Transverse colon (tissue), 4 donors: ENCODE data around the gene AFAP1L1. TPM values are rescaled to one million over a fixed set of nuclear protein-coding genes. Genes with fewer than 3 reads are reported as not detected.

ENCODE experiments used
- DNase-seq: peaks from one replicate; pipeline ENCODE4 v3.0.0-alpha.2; 2019
- H3K27ac ChIP-seq, 4 donors: fragments of 200-600 bp; sonication (generic); 2 replicates each; pipeline ENCODE4 v1.5.1; 2016 to 2018; ENCODE audit warnings: inconsistent platforms in 4 of 4
- H3K27me3 ChIP-seq: fragments of 200-600 bp; sonication (generic); 2 replicates; pipeline ENCODE4 v1.5.1; 2017; ENCODE audit warnings: inconsistent platforms
- H3K36me3 ChIP-seq, 4 donors: fragments of 200-600 bp; sonication (generic); 2 replicates each; pipeline ENCODE4 v1.5.1; 2017 to 2019; ENCODE audit warnings: inconsistent platforms in 4 of 4
- H3K4me1 ChIP-seq, 4 donors: fragments of 200-600 bp; sonication (generic); 2 replicates each; pipeline ENCODE4 v1.5.1; 2017 to 2020; ENCODE audit warnings: inconsistent platforms in 4 of 4
- H3K4me3 ChIP-seq, 4 donors: fragments of 200-600 bp; sonication (generic); 1 replicate in 1 of 4; 2 replicates in 3 of 4; pipeline versions ENCODE4 v1.5.1 to v1.6.1; 2017 to 2019; ENCODE audit warnings: inconsistent platforms in 4 of 4
- H3K9me3 ChIP-seq, 2 donors: fragments of 200-600 bp; sonication (generic); 2 replicates each; pipeline ENCODE4 v1.5.1; 2017 to 2019; ENCODE audit warnings: inconsistent platforms in 2 of 2
- EP300 ChIP-seq: sonication (generic); formaldehyde crosslinking; IDR thresholded peaks from one replicate; pipeline ENCODE4 v1.6.1; 2017; ENCODE audit warnings: antibody characterized with exemption, low read depth
- POLR2A ChIP-seq: fragments of 450-650 bp; IDR thresholded peaks from one replicate; pipeline ENCODE4 v1.6.1; 2016; ENCODE audit warnings: antibody characterized with exemption, mild to moderate bottlenecking, moderate library complexity
- POLR2AphosphoS5 ChIP-seq, 3 donors: sonication (generic); formaldehyde crosslinking; IDR thresholded peaks; one replicate each; pipeline ENCODE4 v1.6.1; 2016; ENCODE audit warnings: antibody characterized with exemption in 3 of 3
- WGBS, 2 donors: methylation state at CpG; one replicate each; pipeline ENCODE4 v1.1.5; 2018; ENCODE audit warnings: low coverage in 1 of 2; 5-methylcytosine and 5-hydroxymethylcytosine counted together
- in situ Hi-C, 4 donors: fragments of 200-750 bp; cut with MboI; loops; one replicate each; pipeline versions ENCODE4 v1.15.0 to v1.15.1; 2017; ENCODE audit warnings: low sequenced_read_pairs in 3 of 4, low pct_ligation_motif_present in 1 of 4, low pct_unique_long_range_greater_than_20kb in 1 of 4
- intact Hi-C: fragments of 100-400 bp; cut with DNase I; formaldehyde crosslinking; loops from one replicate; pipeline ENCODE4 v1.15.1; 2023; ENCODE audit warnings: low total_unique reads
- total RNA-seq, 4 donors: library from RNA; depleted of rRNA; stranded (reverse); fragments of >200 nt; gene quantifications; one replicate each; pipeline ENCODE4 v1.1.0, GENCODE V29; 2016
- TF ChIP-seq, protein P1 (sequence below), 5 experiments: fragments of 200-600 bp in 3 of 5; fragments of 450-650 bp in 2 of 5; sonication (generic) in 3 of 5; IDR thresholded peaks; 1 replicate in 2 of 5; 2 replicates in 3 of 5; pipeline ENCODE4 v1.5.1; 2016 to 2017; ENCODE audit warnings: antibody characterized with exemption in 5 of 5, inconsistent platforms in 3 of 5, mild to moderate bottlenecking in 2 of 5, moderate library complexity in 1 of 5

AFAP1L1 gene
- total RNA-seq, 4 donors from 2014 or later, result 2.2 to 4.1 (median 3.0) TPM

DNA sequence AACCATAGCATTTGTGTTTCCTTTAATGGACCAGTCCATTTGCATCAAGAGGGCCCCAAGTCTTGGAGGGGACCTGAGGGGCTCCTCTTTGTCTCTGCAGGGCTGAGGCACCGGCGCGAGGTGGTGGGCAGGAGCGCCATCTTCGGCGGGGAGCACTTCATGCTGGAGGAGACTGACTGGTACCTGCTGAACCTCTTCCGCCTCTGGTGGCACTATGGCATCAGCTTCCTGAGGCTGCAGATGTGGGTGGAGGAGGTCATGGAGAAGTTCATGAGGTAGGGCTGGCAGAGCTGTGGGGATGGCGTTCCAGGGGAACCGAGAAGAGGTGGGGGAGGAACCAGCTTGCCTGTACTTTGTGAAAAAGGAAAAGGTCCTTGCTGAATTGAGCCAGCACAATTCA, 92.3 kb downstream of the AFAP1L1 start:
- no peak for DNase-seq
- in situ Hi-C loops, result no loop called here
- Histone ChIP-seq H3K36me3 (no peaks in the 10 kb centered on the region), H3K27me3 (no peaks in the 10 kb centered on the region), H3K4me1 (peaks cover 0 to 9% (median 4%) of the 10 kb centered on the region in 4 donors), H3K27ac (no peak overlapping the region), H3K9me3 (no peaks in the 10 kb centered on the region), H3K4me3 (no peak overlapping the region)
- 92 to 94% methylated on average over 3 to 9 of the region's 9 CpGs for WGBS, 2 donors
- intact Hi-C loops, result no loop called here
- TF ChIP-seq POLR2A (no peak), POLR2AphosphoS5 (IDR thresholded peaks at IDR 0.05) (no peak), EP300 (no peak)
- TF ChIP-seq, protein P1, sequence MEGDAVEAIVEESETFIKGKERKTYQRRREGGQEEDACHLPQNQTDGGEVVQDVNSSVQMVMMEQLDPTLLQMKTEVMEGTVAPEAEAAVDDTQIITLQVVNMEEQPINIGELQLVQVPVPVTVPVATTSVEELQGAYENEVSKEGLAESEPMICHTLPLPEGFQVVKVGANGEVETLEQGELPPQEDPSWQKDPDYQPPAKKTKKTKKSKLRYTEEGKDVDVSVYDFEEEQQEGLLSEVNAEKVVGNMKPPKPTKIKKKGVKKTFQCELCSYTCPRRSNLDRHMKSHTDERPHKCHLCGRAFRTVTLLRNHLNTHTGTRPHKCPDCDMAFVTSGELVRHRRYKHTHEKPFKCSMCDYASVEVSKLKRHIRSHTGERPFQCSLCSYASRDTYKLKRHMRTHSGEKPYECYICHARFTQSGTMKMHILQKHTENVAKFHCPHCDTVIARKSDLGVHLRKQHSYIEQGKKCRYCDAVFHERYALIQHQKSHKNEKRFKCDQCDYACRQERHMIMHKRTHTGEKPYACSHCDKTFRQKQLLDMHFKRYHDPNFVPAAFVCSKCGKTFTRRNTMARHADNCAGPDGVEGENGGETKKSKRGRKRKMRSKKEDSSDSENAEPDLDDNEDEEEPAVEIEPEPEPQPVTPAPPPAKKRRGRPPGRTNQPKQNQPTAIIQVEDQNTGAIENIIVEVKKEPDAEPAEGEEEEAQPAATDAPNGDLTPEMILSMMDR (IDR thresholded peaks at IDR 0.05), result no peak

DNA sequence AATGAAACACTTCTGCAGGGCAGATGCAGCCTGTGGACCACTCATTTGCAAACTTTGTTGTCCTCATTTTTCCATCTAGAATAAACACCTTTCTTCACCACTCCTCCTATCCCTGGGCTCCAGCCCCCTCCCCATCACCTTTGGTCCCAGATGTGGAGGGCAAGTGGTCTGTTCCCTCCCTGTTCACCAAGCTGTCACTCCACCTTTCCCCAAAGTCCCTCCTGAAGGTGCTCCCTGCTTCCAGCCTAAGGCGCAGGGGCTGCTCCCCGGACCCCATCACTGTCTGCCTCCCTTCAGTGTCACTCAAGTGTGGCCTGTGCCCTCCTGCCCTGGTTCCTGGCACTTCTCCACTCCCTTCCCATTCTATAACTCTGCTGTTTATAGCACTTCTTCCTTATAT, 93.1 kb downstream of the AFAP1L1 start:
- intact Hi-C loops (no loop called here), in situ Hi-C loops (loop anchor here in 1 of 4 donors (5.0 kb wide), 1 partner anchor 42 kb away; no protein-coding TSS in a partner anchor)
- no peaks in the 10 kb centered on the region for H3K27me3 ChIP-seq
- H3K36me3 ChIP-seq, result no peaks in the 10 kb centered on the region
- no peaks in the 10 kb centered on the region for H3K9me3 ChIP-seq
- TF ChIP-seq POLR2AphosphoS5 (IDR thresholded peaks at IDR 0.05), result no peak
- no peak overlapping the region for H3K4me3 ChIP-seq
- H3K4me1 ChIP-seq, result peaks cover 0 to 8% (median 3%) of the 10 kb centered on the region in 4 donors
- H3K27ac ChIP-seq, result no peak overlapping the region
- WGBS, 2 donors, result 94 to 96% methylated on average over 2 of the region's 2 CpGs
- DNase-seq, result no peak

DNA sequence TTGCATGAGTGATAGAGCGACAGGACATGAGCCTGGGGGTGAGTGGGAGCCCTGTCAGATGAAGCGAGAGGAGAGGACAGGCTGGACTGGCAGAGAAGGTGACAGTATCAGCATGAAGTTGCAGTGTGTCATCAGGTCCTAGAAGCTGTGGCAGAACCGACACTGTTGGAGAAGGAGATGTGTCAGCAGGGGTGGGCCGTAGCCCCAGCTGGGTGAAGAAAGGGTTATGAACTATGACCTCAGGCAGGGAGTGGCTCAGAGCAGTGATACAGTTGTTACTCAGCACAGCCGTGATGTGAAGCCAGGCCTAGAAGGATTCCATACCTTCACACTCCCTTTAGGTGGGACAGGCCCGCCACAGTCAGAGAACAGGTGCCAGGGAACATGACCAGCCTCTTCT, 93.8 kb downstream of the AFAP1L1 start:
- no peaks in the 10 kb centered on the region for H3K9me3 ChIP-seq
- no peak for DNase-seq
- intact Hi-C loops (no loop called here), in situ Hi-C loops (loop anchor here in 1 of 4 donors (5.0 kb wide), 1 partner anchor 43 kb away; no protein-coding TSS in a partner anchor)
- no peak overlapping the region for H3K27ac ChIP-seq
- WGBS, 2 donors, result 88 to 94% methylated on average over 2 to 6 of the region's 6 CpGs
- no peak for TF ChIP-seq POLR2AphosphoS5 (IDR thresholded peaks at IDR 0.05)
- TF ChIP-seq, protein P1 (IDR thresholded peaks at IDR 0.05), result no peak
- no peaks in the 10 kb centered on the region for H3K27me3 ChIP-seq
- H3K4me1 ChIP-seq, result peaks cover 0 to 8% (median 3%) of the 10 kb centered on the region in 4 donors
- H3K36me3 ChIP-seq, result no peaks in the 10 kb centered on the region
- no peak overlapping the region for H3K4me3 ChIP-seq

DNA sequence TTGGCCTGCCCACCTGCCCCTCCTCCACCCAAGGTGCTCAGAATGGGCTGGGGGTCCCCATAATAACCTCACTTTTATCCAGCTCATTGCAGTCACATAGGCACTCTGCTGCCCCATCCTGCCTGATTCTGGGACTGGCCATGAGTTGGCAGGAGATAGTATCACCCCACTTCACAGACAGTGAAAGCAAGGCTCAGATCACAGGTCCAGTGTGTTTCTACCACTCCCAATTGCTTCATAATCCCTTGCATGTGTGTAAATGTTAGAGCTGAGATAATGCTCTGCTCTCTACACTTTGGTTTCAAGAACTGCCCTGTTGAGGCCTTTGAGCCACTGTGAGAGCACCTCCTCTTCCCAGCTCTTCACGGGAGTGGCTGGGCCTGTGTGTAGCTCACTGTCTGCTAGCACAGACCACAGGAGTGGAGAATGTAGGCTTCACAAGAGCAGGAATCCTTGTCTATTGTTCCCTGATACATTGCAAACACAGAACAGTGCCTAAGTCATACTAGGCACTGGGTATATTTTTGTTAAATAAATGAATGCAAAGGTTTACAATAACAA, 94.6 kb downstream of the AFAP1L1 start:
- Histone ChIP-seq H3K9me3 (no peaks in the 10 kb centered on the region), H3K36me3 (no peaks in the 10 kb centered on the region), H3K27ac (no peak overlapping the region), H3K4me3 (no peak overlapping the region), H3K27me3 (no peaks in the 10 kb centered on the region), H3K4me1 (peaks cover 0 to 9% (median 5%) of the 10 kb centered on the region in 4 donors)
- TF ChIP-seq POLR2A, result no peak
- no peak for TF ChIP-seq POLR2AphosphoS5 (IDR thresholded peaks at IDR 0.05)
- no peak for TF ChIP-seq EP300
- TF ChIP-seq, protein P1 (IDR thresholded peaks at IDR 0.05), result no peak
- in situ Hi-C loops (loop anchor here in 1 of 4 donors (5.0 kb wide), 1 partner anchor 44 kb away; no protein-coding TSS in a partner anchor), intact Hi-C loops (no loop called here)
- peak; percentile 0 for DNase-seq
- 92% methylated on average over 1 of the region's 1 CpG; no CpG with 5 or more reads in 1 of the 2 donors for WGBS, 2 donors
